ENCODE measurements around the gene CNPY3.

DNA sequence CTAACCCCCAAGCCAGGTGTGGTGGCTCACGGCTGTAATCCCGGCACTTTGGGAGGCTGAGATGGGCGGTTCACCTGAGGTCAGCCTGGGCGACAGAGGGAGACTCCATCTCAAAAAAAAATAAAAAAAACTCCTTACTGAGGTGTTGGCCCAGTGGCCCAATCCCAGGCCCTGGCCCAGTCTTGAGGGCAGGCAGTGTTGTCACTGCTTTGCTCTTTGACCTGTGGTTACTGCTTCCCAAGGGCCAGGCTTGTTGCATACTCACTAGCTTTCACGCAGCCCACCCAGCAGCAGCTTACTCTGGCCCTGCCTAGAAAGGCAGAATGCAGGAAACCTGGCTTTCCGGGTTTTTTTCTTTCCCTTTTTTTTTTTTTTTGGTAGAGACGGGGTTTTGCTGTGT lies 13.2 kb downstream of the CNPY3 start:
- TF ChIP-seq, protein P1, sequence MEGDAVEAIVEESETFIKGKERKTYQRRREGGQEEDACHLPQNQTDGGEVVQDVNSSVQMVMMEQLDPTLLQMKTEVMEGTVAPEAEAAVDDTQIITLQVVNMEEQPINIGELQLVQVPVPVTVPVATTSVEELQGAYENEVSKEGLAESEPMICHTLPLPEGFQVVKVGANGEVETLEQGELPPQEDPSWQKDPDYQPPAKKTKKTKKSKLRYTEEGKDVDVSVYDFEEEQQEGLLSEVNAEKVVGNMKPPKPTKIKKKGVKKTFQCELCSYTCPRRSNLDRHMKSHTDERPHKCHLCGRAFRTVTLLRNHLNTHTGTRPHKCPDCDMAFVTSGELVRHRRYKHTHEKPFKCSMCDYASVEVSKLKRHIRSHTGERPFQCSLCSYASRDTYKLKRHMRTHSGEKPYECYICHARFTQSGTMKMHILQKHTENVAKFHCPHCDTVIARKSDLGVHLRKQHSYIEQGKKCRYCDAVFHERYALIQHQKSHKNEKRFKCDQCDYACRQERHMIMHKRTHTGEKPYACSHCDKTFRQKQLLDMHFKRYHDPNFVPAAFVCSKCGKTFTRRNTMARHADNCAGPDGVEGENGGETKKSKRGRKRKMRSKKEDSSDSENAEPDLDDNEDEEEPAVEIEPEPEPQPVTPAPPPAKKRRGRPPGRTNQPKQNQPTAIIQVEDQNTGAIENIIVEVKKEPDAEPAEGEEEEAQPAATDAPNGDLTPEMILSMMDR (IDR thresholded peaks at IDR 0.05) = no peak
- no peak for TF ChIP-seq POLR2A (IDR thresholded peaks at IDR 0.05)

Measured in thyroid gland (tissue), 4 donors.